Measurements from ENCODE around the gene MSL1. TPM values are rescaled to one million over a fixed set of nuclear protein-coding genes. Genes with fewer than 3 reads are reported as not detected.

Gene MSL1
- total RNA-seq, 4 donors from 2014 or later: 70.6 to 117 (median 82.4) TPM

DNA sequence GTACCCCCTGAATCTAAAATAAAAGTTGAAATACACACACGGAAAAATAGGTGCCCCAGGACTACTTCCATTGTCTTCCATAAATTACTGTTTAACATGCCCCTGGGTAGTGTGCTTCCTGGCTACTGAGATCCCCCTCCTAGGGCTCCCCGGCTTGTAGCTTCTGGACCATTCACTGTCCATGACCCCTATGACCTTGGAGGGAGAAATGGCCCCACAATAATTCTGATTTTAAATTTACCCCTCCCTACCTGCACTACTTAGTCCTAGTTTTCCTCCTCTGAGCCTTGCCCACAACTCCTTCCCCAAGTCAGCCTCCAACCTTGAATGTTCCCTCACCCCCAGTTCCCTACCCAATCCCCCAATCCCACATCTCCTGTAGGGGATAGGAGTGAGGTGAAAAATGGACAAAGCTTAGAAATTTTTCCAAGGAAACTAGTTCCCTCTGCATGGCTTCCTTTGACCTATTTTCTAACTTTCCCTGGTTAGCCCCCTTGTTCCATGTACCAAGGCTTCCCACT lies 9.5 kb upstream of the MSL1 start:
- intact Hi-C loops (cut with DNase I; ENCODE audit: low total_unique reads): loop anchor here (10.0 kb wide), 2 partner anchors 53 to 233 kb away; no protein-coding TSS in a partner anchor
- TF ChIP-seq POLR2A (IDR thresholded peaks at IDR 0.05) (no peak), CTCF (IDR thresholded peaks at IDR 0.05) (no peak)
- WGBS, 2 donors: 2 to 15% methylated on average over 2 of the region's 2 CpGs
- H3K4me3 ChIP-seq (ENCODE audit: low read depth, poor library complexity, severe bottlenecking): no peak overlapping the region
- peak in 1 of 2 donors; percentile 79 for DNase-seq (ENCODE audit: low spot score in 2 of 2)

GRCh38 chr17:40112718-40113109 lies 9.1 kb upstream of the MSL1 start:
- intact Hi-C loops (cut with DNase I; ENCODE audit: low total_unique reads): loop anchor here (10.0 kb wide), 2 partner anchors 52 to 232 kb away; no protein-coding TSS in a partner anchor
- 9 to 13% methylated on average over 4 of the region's 4 CpGs for WGBS, 2 donors
- H3K4me3 ChIP-seq (ENCODE audit: low read depth, poor library complexity, severe bottlenecking): no peak overlapping the region
- TF ChIP-seq POLR2A (IDR thresholded peaks at IDR 0.05) (no peak), CTCF (IDR thresholded peaks at IDR 0.05) (no peak)
- DNase-seq (ENCODE audit: low spot score in 2 of 2): peak in 1 of 2 donors; percentile 51

GRCh38 chr17:40113110-40113906 lies 8.5 kb upstream of the MSL1 start:
- TF ChIP-seq POLR2A (IDR thresholded peaks at IDR 0.05): no peak
- peak in 1 of 3 donors; percentile 77 for TF ChIP-seq CTCF (IDR thresholded peaks at IDR 0.05)
- peak overlapping the region; percentile 18 for H3K4me3 ChIP-seq (ENCODE audit: low read depth, poor library complexity, severe bottlenecking)
- 0 to 1% methylated on average over 17 of the region's 17 CpGs for WGBS, 2 donors
- intact Hi-C loops (cut with DNase I; ENCODE audit: low total_unique reads): loop anchor here (10.0 kb wide), 2 partner anchors 51 to 231 kb away; no protein-coding TSS in a partner anchor
- peak; percentile 96 to 99 for DNase-seq (ENCODE audit: low spot score in 2 of 2)

GRCh38 chr17:40113907-40114245 lies 7.9 kb upstream of the MSL1 start:
- intact Hi-C loops (cut with DNase I; ENCODE audit: low total_unique reads): loop anchor here (10.0 kb wide), 2 partner anchors 51 to 231 kb away; no protein-coding TSS in a partner anchor
- TF ChIP-seq CTCF (IDR thresholded peaks at IDR 0.05) (no peak), POLR2A (IDR thresholded peaks at IDR 0.05) (no peak)
- no peak for DNase-seq (ENCODE audit: low spot score in 2 of 2)
- WGBS, 2 donors: 33 to 40% methylated on average over 5 of the region's 5 CpGs
- no peak overlapping the region for H3K4me3 ChIP-seq (ENCODE audit: low read depth, poor library complexity, severe bottlenecking)

DNA sequence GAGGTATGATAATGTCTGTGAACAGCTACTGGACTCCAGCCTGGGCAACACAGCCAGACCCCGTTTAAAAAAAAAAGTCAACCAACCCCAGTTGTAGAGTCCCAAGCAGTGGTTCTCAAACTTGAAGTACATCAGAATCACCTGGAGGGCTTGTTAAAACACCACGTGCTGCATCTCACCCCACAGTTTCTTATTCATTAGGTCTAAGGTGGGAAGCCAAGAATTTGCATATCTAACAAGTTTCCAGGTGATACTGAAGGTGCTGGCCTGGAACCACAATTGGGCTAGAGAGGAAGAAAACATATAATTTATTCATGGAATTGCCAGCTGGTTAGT lies 6.7 kb upstream of the MSL1 start:
- intact Hi-C loops (cut with DNase I; ENCODE audit: low total_unique reads): loop anchor here (10.0 kb wide), 2 partner anchors 50 to 230 kb away; no protein-coding TSS in a partner anchor
- TF ChIP-seq POLR2A (IDR thresholded peaks at IDR 0.05) (no peak), CTCF (IDR thresholded peaks at IDR 0.05) (no peak)
- WGBS, 2 donors: 59 to 63% methylated on average over 2 of the region's 2 CpGs

More for the DNA sequence above, 6.7 kb upstream of the MSL1 start:
- no peak for DNase-seq (ENCODE audit: low spot score in 2 of 2)
- H3K4me3 ChIP-seq (ENCODE audit: low read depth, poor library complexity, severe bottlenecking): no peak overlapping the region
